NCI-H1436 (cell line): ENCODE measurements around the gene ARID3B.
"Not testable (repeated sequence)": the region's sequence is repeated elsewhere in the genome, so short reads cannot be mapped to it uniquely, and the experiment has no call there.

Source experiments
- DNase-seq: peaks from one replicate; lab custom pipeline; 2025; lab: John Stamatoyannopoulos, UW

The ARID3B gene

GRCh38 chr15:74540761-74541493, at the start of gene ARID3B:
Gene ARID3B (plus strand): TSS chr15:74541220. CDS start chr15:74543937, 2,717 bp downstream.
- peak; percentile 97 for DNase-seq

GRCh38 chr15:74496648-74497047, 44.4 kb upstream of the ARID3B start:
- no peak for DNase-seq

GRCh38 chr15:74497584-74497983, 43.4 kb upstream of the ARID3B start:
- DNase-seq = peak; percentile 97

- no peak for DNase-seq
These were observed 41.7 kb upstream of the ARID3B start for GRCh38 chr15:74499366-74499765.

- DNase-seq = no peak
These were observed 40.6 kb upstream of the ARID3B start for GRCh38 chr15:74500401-74500800.

GRCh38 chr15:74502301-74502700, 38.7 kb upstream of the ARID3B start:
- no peak for DNase-seq

- DNase-seq = no peak
These were observed 36.6 kb upstream of the ARID3B start for GRCh38 chr15:74504418-74504817.

GRCh38 chr15:74504836-74505235, 36.2 kb upstream of the ARID3B start:
- no peak for DNase-seq

- DNase-seq = no peak
These were observed 35.0 kb upstream of the ARID3B start for GRCh38 chr15:74505837-74506514.

- DNase-seq = no peak
These were observed 34.5 kb upstream of the ARID3B start for GRCh38 chr15:74506515-74506840.

- no peak for DNase-seq
These were observed 29.4 kb upstream of the ARID3B start for GRCh38 chr15:74511583-74511982.

GRCh38 chr15:74514059-74514458, 27.0 kb upstream of the ARID3B start:
- not testable (repeated sequence) for DNase-seq

- DNase-seq = no peak
These were observed 23.9 kb upstream of the ARID3B start for GRCh38 chr15:74517096-74517495.

GRCh38 chr15:74519311-74519710, 21.7 kb upstream of the ARID3B start:
- no peak for DNase-seq

GRCh38 chr15:74520407-74520806, 20.6 kb upstream of the ARID3B start:
- DNase-seq = no peak

- DNase-seq = no peak
These were observed 17.0 kb upstream of the ARID3B start for GRCh38 chr15:74523982-74524381.

GRCh38 chr15:74525309-74525708, 15.7 kb upstream of the ARID3B start:
- DNase-seq = no peak

- DNase-seq = no peak
These were observed 15.1 kb upstream of the ARID3B start for GRCh38 chr15:74525945-74526344.

- DNase-seq = no peak
These were observed 12.1 kb upstream of the ARID3B start for GRCh38 chr15:74528876-74529275.

- DNase-seq = no peak
These were observed 11.1 kb upstream of the ARID3B start for GRCh38 chr15:74529921-74530320.

- DNase-seq = no peak
These were observed 10.3 kb upstream of the ARID3B start for GRCh38 chr15:74530771-74531143.

- no peak for DNase-seq
These were observed 9.7 kb upstream of the ARID3B start for GRCh38 chr15:74531144-74531811.

- no peak for DNase-seq
These were observed 5.5 kb upstream of the ARID3B start for GRCh38 chr15:74535388-74536084.
